B cell (primary cell): ENCODE measurements around the gene GALNT18.

Experiments
- CTCF ChIP-seq: fragments of 200-600 bp; IDR thresholded peaks from one replicate; pipeline ENCODE4 v1.8.0; 2022; ENCODE audit warnings: antibody characterized with exemption, mild to moderate bottlenecking
- EZH2 ChIP-seq: IDR thresholded peaks from 2 replicates; pipeline ENCODE4 v1.6.1; 2012; ENCODE audit warnings: borderline replicate concordance, low read depth, mild to moderate bottlenecking, moderate library complexity, low read length; ENCODE audit not compliant: insufficient read depth, poor library complexity, severe bottlenecking

GRCh38 chr11:11373934-11374333, 247.9 kb downstream of the GALNT18 start:
- TF ChIP-seq EZH2 (no peak), CTCF (no peak)
